ENCODE measurements around the gene SPEG.

SPEG gene

DNA sequence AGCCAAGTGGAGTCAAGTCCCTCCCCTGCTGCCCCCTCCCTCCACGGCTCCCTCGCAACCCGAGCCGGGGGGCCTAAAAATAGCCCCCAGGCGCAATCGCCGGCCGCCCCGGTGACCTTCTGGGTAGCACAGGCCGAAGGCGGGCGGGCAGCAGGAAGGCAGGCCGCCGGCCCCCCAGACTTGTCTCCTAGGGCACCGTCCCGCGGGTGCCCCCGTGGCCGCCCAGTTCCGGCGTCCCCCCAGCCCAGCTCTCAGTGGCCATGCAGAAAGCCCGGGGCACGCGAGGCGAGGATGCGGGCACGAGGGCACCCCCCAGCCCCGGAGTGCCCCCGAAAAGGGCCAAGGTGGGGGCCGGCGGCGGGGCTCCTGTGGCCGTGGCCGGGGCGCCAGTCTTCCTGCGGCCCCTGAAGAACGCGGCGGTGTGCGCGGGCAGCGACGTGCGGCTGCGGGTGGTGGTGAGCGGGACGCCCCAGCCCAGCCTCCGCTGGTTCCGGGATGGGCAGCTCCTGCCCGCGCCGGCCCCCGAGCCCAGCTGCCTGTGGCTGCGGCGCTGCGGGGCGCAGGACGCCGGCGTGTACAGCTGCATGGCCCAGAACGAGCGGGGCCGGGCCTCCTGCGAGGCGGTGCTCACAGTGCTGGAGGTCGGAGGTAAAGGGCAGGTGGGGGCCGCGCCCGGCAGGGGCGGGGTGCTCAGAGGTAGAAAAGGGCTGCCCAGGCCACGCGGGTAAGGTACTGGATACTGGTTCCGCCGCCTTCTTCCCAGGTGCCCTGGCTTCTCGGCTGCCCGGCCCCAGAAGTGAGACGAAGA, at the start of gene SPEG:
SPEG (plus strand) TSS at position 126 of the 808 bp plus-strand sequence; CDS start at position 261, 135 bp downstream.
- no peak within 1 kb of the TSS for H2AFZ ChIP-seq (ENCODE audit: low read depth, low read length)
- H3K4me2 ChIP-seq (ENCODE audit: low read length) = no peak within 1 kb of the TSS
- no peak within 1 kb of the TSS for H3K27ac ChIP-seq (ENCODE audit: low read length)
- no peaks in the 10 kb centered on the region for H3K79me2 ChIP-seq (ENCODE audit: low read length)
- H3K4me1 ChIP-seq (ENCODE audit: low read length) = no peaks in the 10 kb centered on the region
- no peak within 1 kb of the TSS for H3K4me3 ChIP-seq (ENCODE audit: low read length)
- no peak within 1 kb of the TSS for H3K9ac ChIP-seq (ENCODE audit: low read length)
- H3K9me3 ChIP-seq (ENCODE audit: insufficient read depth, low read length) = no peaks in the 10 kb centered on the region
- TF ChIP-seq, protein P1, sequence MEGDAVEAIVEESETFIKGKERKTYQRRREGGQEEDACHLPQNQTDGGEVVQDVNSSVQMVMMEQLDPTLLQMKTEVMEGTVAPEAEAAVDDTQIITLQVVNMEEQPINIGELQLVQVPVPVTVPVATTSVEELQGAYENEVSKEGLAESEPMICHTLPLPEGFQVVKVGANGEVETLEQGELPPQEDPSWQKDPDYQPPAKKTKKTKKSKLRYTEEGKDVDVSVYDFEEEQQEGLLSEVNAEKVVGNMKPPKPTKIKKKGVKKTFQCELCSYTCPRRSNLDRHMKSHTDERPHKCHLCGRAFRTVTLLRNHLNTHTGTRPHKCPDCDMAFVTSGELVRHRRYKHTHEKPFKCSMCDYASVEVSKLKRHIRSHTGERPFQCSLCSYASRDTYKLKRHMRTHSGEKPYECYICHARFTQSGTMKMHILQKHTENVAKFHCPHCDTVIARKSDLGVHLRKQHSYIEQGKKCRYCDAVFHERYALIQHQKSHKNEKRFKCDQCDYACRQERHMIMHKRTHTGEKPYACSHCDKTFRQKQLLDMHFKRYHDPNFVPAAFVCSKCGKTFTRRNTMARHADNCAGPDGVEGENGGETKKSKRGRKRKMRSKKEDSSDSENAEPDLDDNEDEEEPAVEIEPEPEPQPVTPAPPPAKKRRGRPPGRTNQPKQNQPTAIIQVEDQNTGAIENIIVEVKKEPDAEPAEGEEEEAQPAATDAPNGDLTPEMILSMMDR (IDR thresholded peaks at IDR 0.05; ENCODE audit: low read depth, low read length) = no peak
- no peak for TF ChIP-seq EZH2phosphoT487 (IDR thresholded peaks at IDR 0.05; ENCODE audit: low read depth)
- H3K27me3 ChIP-seq (ENCODE audit: low read depth, low read length) = no peaks in the 10 kb centered on the region
- no peaks in the 10 kb centered on the region for H4K20me1 ChIP-seq (ENCODE audit: insufficient read depth, low read length)
- no peaks in the 10 kb centered on the region for H3K36me3 ChIP-seq (replicated peaks; ENCODE audit: low read depth, low read length)

DNA sequence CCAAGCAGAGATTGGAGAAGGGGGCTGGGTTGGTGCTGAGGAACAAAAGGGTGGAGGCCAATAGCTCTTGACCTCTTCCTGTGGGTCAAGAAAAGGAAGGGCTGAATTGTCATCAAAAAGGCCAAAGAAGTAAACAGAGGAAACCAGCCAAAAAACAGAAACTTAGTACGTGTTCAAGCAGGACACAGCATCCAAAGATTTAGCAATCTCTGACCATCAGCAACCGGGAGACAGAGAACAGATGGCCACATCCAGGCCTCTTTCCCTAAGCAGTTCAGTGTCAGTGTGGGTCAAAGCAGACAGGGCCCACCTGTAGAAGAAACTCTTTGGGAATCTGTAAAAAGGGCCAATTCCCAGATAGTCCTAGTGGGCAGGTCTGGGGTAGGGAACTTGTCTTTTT, 49.8 kb upstream of the SPEG start:
- H3K27ac ChIP-seq (ENCODE audit: low read length) = no peak overlapping the region
- peaks cover 12% of the 10 kb centered on the region for H3K4me1 ChIP-seq (ENCODE audit: low read length)
- no peak overlapping the region for H3K9ac ChIP-seq (ENCODE audit: low read length)
- no peak overlapping the region for H3K4me3 ChIP-seq (ENCODE audit: low read length)
- no peak overlapping the region for H2AFZ ChIP-seq (ENCODE audit: low read depth, low read length)
- H3K27me3 ChIP-seq (ENCODE audit: low read depth, low read length) = no peaks in the 10 kb centered on the region
- H3K36me3 ChIP-seq (replicated peaks; ENCODE audit: low read depth, low read length) = peaks cover 21% of the 10 kb centered on the region
- no peak for TF ChIP-seq EZH2phosphoT487 (IDR thresholded peaks at IDR 0.05; ENCODE audit: low read depth)
- TF ChIP-seq, protein P1 (IDR thresholded peaks at IDR 0.05; ENCODE audit: low read depth, low read length) = no peak
- peaks cover 16% of the 10 kb centered on the region for H3K79me2 ChIP-seq (ENCODE audit: low read length)
- no peaks in the 10 kb centered on the region for H3K9me3 ChIP-seq (ENCODE audit: insufficient read depth, low read length)
- H4K20me1 ChIP-seq (ENCODE audit: insufficient read depth, low read length) = no peaks in the 10 kb centered on the region
- no peak overlapping the region for H3K4me2 ChIP-seq (ENCODE audit: low read length)

DNA sequence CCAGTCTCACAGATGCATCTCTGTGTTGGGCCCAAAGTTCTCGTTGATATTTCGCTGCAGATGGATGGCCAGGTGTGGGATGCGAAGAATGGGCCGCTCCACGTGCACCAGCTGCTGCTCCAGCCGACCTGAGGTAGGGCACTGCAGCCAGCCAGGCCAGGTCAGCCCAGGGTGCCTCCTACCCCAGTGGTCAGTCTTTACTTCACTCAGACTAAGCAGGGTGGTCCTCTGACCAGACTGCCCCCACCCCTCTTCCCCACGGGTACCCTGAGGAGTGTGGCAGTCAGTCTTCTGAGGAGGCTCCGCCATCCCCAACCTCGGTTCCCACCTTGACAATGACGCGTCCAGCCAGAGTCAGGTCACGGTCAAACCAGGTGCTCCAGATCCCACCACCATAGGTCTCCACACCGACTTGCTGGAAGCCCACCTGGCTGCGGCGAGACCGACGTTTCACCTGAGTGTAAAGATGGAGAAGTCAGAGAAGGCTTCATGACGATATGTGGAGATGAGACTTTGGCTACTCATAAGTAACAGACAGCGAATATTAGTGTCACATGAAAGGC, 48.6 kb upstream of the SPEG start:
- peaks cover 16% of the 10 kb centered on the region for H3K79me2 ChIP-seq (ENCODE audit: low read length)
- no peaks in the 10 kb centered on the region for H4K20me1 ChIP-seq (ENCODE audit: insufficient read depth, low read length)
- no peak overlapping the region for H2AFZ ChIP-seq (ENCODE audit: low read depth, low read length)
- H3K4me1 ChIP-seq (ENCODE audit: low read length) = peaks cover 12% of the 10 kb centered on the region
- H3K4me2 ChIP-seq (ENCODE audit: low read length) = peak overlapping the region; percentile 95
- no peak overlapping the region for H3K27ac ChIP-seq (ENCODE audit: low read length)
- H3K36me3 ChIP-seq (replicated peaks; ENCODE audit: low read depth, low read length) = peaks cover 21% of the 10 kb centered on the region
- H3K9ac ChIP-seq (ENCODE audit: low read length) = no peak overlapping the region
- TF ChIP-seq EZH2phosphoT487 (IDR thresholded peaks at IDR 0.05; ENCODE audit: low read depth) = no peak
- TF ChIP-seq, protein P1 (IDR thresholded peaks at IDR 0.05; ENCODE audit: low read depth, low read length) = no peak
- H3K27me3 ChIP-seq (ENCODE audit: low read depth, low read length) = no peaks in the 10 kb centered on the region
- no peaks in the 10 kb centered on the region for H3K9me3 ChIP-seq (ENCODE audit: insufficient read depth, low read length)
- peak overlapping the region; percentile 98; the same call in 1 of the 2 replicates for H3K4me3 ChIP-seq (ENCODE audit: low read length)

DNA sequence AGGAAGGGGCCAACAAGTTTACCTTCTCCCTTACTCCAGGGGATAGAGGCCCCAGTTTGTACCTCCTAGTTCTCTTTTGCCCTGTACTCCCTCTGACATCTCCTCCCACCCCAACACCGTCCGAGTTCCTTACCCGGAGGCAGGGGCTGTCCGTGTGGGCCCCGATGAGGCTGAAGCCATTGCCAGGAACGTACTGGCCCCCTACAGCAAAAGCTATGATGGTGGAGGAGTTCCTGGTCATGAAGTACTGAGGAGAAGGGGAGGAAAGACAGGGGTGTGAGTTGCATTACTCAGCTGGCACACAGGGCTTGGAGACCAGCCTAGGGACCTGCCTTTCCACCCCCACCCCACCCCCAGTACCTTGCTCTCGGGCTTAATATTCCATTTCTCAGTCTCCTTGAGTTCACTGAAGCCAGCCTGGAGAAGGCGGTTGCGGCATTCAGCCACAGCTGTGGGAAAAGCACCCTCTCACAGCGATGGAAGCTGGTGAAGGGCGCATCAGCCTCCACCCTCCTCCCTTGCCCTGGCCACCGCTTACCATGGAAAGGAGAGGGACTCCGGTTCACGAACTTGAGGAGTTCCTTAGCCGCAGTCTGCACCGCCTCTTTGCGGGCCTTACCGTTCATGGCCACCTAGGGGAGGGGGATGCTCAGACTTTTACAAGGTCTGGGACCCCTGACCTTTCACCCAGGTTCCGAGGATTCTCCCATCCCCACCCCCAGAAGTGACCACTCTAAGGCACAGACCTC, 47.9 kb upstream of the SPEG start:
- Histone ChIP-seq H3K79me2 (ENCODE audit: low read length) (peaks cover 16% of the 10 kb centered on the region), H3K36me3 (replicated peaks; ENCODE audit: low read depth, low read length) (peaks cover 21% of the 10 kb centered on the region), H3K4me1 (ENCODE audit: low read length) (peaks cover 12% of the 10 kb centered on the region), H3K9me3 (ENCODE audit: insufficient read depth, low read length) (no peaks in the 10 kb centered on the region), H4K20me1 (ENCODE audit: insufficient read depth, low read length) (no peaks in the 10 kb centered on the region), H3K27me3 (ENCODE audit: low read depth, low read length) (no peaks in the 10 kb centered on the region), H2AFZ (ENCODE audit: low read depth, low read length) (peak overlapping the region; percentile 46; the same call in 1 of the 2 replicates), H3K27ac (ENCODE audit: low read length) (peak overlapping the region; percentile 76), H3K4me3 (ENCODE audit: low read length) (peak overlapping the region; percentile 98), H3K9ac (ENCODE audit: low read length) (peak overlapping the region; percentile 97), H3K4me2 (ENCODE audit: low read length) (peak overlapping the region; percentile 95)
- no peak for TF ChIP-seq EZH2phosphoT487 (IDR thresholded peaks at IDR 0.05; ENCODE audit: low read depth)
- TF ChIP-seq, protein P1 (IDR thresholded peaks at IDR 0.05; ENCODE audit: low read depth, low read length) = no peak

Measured in OCI-LY3 (cell line).